ENCODE results near the gene CSNK1G3.
"Not testable (repeated sequence)": the region's sequence is repeated elsewhere in the genome, so short reads cannot be mapped to it uniquely, and the experiment has no call there.

Gene CSNK1G3

DNA sequence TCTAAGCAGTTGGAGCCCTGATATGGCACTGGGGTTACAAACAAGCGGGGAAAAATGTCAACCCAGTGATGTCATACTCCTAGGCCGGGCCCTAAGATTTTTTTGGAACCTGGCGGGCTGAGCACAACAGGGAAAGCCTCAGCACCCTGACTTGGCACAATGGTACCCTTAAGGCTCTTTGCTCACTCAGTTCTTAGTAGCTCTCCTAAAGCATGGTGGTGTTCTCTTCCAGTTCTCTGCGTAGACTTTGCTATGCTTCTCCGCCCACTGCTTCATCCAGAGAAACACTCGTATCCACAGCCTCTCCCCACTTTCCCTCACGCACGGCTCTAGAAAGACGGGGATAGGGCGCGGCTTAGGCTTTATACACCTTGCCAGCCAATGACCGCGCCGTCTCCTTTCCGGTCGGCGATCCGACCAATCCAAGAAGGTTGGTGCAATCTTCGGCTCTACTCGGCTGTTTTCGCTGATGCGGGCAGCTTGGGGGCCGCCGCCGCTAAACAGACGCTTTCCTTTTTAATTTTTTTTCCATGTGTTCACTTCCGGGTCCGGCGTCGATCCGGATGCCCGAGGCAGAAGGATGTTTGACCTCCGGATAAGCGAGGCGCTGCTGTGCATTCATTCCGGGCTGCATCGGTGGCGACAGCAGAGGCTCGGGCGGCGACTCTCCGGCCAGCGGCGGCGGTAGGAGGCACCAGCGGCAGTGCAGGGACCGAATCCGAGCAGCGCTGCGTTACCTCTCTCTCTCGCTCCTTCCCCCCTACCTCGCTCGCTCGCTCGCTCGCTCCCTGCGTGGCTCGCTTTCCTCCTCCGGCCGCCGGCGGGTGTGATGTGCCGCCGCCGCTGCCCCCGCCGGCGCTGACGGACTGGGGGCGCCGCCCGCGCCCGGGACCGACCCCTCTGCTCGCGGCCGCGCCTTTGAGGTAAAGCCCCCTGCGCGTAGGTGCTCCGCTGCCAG is at the start of gene CSNK1G3:
Gene CSNK1G3 (plus strand): TSS at position 530 of the 958 bp plus-strand sequence. CDS start 33,487 bp downstream, outside the sequence.
- DNase-seq: peak; percentile 96

DNA sequence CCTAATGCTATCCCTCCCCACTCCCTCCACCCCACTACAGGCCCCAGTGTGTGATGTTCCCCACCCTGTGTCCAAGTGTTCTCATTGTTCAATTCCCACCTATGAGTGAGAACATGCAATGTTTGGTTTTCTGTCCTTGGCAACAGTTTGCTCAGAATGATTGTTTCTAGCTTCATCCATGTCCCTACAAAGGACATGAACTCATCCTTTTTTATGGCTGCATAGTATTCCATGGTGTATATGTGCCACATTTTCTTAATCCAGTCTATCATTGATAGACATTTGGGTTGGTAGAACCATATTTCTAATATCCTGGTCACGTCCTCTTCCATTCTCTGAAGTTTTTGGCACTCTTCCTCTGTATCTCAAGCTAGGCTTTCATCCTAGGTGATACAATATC is 45.1 kb upstream of the CSNK1G3 start:
- not testable (repeated sequence) for DNase-seq

GRCh38 chr5:123471385-123471784 is 40.6 kb upstream of the CSNK1G3 start:
- DNase-seq: no peak

DNA sequence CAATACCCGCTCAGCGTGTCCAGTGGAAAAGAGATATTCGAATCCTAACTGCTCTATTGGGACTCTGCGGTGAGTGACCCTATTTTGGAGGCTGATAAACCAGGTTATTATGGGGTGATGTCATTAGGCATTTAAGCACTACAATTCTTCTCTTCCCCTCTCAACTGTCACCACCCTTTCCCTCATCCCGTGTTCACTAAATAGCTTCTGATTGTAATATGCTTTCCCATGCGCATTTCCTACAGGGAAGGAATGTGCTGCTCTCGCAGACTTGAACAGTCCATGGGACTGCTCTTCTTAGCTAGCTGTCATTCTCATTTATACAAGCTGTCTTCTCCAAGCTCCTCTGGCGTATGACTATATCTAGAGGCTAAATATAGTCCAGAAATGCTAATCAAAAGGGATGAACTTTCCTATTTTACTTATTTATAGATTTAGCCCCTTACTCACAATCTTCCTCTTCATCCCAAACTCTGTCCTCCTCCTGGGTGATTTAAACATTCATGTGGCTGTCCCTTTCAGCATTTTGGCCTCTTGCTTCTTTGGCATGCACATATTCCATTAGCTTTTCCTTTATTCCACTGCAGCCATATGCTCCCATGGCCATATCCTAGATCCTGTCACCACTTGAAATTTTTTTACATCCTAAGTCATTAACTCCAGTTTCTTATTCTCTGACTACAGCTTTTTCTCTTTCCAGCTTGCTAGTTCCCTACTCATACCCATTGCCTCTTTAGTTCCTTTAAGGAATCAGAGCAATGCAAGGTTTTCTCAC is 39.6 kb upstream of the CSNK1G3 start:
- no peak for DNase-seq

- DNase-seq: no peak
Observed at GRCh38 chr5:123474228-123474627, 37.7 kb upstream of the CSNK1G3 start.

- DNase-seq: no peak
Observed at GRCh38 chr5:123476731-123477130, 35.2 kb upstream of the CSNK1G3 start.

GRCh38 chr5:123478546-123478945 is 33.4 kb upstream of the CSNK1G3 start:
- no peak for DNase-seq

DNA sequence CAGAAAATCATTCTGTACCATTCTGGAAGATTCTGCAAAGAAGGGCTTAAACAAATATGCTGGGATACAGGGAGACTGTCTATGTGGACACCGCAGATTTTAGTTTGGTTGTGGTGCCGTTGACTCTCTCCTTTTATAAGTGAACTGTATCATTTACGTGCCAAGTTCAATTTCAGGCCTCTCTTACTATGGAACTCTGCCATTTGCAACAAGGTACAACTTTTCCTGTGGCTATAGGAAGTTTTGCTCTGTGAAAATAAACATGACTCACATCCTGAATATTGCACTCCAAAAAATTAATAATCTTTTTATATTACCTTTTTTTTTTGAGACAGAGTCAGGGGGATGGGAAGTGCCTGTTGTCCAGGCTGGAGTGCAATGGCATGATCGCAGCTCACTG is 29.7 kb upstream of the CSNK1G3 start:
- no peak for DNase-seq

DNA sequence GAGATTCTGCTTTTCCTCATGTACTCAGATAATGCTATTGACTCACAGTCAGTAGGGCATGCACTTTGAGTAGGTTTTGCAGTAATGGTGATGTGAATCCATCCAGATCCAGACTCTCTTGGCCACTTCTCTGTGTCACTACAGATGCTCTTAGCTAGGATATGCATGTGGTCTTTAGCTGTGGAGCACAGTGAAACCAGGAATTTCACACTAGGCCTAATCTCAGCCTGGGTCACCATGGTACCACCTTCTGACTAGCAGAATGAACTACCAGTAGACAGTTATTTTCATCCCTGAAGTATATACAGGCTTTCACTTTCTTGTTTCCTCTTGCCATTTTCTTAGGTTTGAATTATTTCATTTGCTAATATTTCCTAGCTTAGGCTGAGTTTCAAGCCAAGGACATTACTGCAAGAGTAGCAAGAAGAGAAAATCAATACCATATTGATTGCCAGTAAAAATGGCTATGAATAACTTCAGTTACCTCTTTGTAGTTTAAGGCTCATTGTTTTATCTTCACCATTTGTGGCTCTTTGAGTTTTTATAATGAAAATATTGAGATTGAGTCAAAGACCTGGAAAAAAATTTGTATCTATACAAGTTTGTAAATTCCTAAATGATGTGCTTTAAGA is 28.4 kb upstream of the CSNK1G3 start:
- DNase-seq: no peak

GRCh38 chr5:123485275-123485674 is 26.7 kb upstream of the CSNK1G3 start:
- no peak for DNase-seq

GRCh38 chr5:123486951-123487655 is 24.9 kb upstream of the CSNK1G3 start:
- DNase-seq: peak; percentile 4

DNA sequence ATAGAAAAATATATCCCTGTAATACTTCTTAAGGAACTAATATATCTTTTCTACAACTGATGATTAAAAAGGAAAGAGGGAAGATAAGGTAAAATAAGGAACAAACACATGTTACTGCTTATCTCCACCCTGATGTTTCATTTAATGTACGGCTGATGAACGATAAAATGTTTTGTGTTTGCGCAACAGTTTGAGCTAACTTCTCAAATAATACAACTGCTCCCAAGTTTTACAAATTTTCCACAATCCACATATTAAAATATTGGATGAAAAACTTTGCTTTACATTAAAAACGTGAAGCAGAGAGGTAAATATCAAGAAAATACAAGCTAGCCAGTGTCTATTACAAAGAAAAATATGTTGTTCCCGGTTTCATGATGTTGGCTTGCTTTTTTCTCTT is 21.0 kb upstream of the CSNK1G3 start:
- DNase-seq: no peak

DNA sequence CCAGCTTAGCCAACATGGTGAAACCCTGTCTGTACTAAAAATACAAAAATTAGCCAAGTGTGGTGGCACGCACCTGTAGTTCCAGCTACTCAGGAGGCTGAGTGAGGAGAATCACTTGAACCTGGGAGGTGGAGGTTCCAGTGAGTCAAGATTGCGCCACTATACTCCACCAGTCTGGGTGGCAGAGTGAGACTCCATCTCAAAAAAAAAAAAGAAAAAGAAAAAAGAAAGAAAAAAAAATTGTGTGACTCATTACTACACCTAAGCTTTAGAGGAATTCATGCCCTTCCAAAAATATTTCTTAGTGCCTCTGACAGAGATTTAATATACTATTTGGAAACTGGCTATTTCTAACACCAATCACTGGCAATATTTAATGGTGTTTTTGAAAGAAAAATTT is 16.8 kb upstream of the CSNK1G3 start:
- DNase-seq: not testable (repeated sequence)

DNA sequence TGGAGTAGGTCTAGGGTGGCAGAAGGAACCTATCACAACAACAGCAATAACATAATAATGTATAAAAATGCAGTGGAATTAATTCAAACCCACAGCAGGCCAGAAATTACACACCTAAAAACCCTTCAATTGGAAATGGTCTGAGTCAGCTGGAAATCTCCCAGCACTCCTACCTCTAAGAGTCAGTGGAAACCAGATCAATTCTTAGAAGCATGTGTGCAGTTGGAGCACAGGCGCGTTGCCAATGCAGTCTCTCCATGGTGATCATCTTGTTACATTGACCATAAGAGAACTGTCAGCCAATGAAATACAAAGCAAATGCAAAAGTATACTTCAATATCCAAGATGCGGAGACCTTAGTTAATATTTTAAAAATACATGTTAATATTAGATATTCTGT is 15.1 kb upstream of the CSNK1G3 start:
- no peak for DNase-seq

DNA sequence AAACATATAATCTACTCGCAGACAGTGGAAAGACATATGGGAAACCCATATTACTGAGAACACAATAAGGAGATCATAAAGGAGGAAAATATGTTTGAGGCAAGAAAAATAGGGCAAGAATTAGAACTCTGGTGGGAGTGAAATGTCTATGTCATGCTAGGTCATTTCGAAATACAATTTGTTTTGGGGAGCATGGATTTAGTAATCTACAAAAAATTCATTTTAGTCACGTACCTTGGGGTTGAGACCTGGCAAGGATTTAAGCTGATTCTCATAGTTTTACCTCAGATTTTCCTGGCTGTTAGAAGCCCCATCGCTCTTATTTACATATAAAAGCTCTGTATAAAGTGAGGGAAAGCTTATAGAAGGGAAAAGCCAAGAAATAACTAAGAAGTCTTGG is 11.5 kb upstream of the CSNK1G3 start:
- DNase-seq: no peak

GRCh38 chr5:123502120-123502519 is 9.9 kb upstream of the CSNK1G3 start:
- no peak for DNase-seq

- no peak for DNase-seq
Observed at GRCh38 chr5:123503299-123503698, 8.7 kb upstream of the CSNK1G3 start.

DNA sequence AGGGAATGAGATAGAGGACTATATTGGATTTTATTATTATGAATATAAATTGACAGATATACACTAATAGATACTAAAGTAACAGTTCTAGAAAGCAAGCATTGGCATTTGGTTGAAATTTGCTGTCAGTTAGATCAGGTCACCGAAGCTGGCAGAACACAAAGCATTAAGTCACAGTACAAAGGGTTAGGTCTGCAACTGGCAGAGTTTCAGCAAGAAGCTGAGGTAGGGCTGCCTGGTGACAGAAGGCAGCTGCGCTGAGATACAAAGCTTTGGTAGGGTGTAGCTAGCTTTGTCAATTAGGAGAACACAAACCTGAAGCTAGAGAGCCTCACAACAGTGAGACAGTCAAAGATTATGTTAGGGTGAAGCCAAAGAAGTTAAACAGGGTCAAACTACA is 6.3 kb upstream of the CSNK1G3 start:
- DNase-seq: no peak

DNA sequence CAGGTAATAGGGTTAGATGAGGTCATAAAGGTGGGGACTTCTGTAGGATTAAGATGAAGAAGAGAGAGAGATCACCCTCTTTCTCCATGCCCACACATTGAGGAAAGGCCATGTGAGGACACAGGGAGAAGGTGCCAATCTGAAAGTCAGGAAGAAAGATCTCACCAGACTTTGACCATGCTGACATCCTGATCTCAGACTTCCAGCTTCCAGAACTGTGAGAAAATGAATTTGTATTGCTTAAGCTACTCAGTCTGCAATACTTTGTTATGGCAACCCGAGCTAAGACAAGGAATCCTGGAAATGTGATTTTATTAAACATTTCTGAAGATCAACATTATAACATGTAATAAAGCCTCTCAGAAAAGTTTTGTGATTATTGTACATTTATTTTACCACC is 3.5 kb upstream of the CSNK1G3 start:
- no peak for DNase-seq

GRCh38 chr5:123511290-123511647 is 708 bp upstream of the CSNK1G3 start:
- no peak for DNase-seq

- no peak for DNase-seq
Observed at GRCh38 chr5:123512611-123513461, 859 bp downstream of the CSNK1G3 start.
